Epithelial cell of proximal tubule (primary cell): Measurements from ENCODE around the gene SLC13A1. TPM values are rescaled to one million over a fixed set of nuclear protein-coding genes. Genes with fewer than 3 reads are reported as not detected.
"Not testable (repeated sequence)": the region's sequence is repeated elsewhere in the genome, so short reads cannot be mapped to it uniquely, and the experiment has no call there.

Source experiments
- DNase-seq: peaks from one replicate; pipeline ENCODE4 v3.0.0-alpha.2; 2011; ENCODE audit warnings: low read depth
- H3K4me3 ChIP-seq: 2 replicates; pipeline ENCODE4 v1.5.1; 2011; ENCODE audit warnings: low read depth, mild to moderate bottlenecking, low read length
- CTCF ChIP-seq: conservative IDR thresholded peaks from 2 replicates; pipeline ENCODE4 v1.5.1; 2012; ENCODE audit warnings: low read depth, mild to moderate bottlenecking, low read length
- total RNA-seq: library from RNA; depleted of rRNA; stranded (reverse); fragments of >200 nt; gene quantifications from 2 replicates; pipeline ENCODE4 v1.2.3, GENCODE V29; 2015

SLC13A1 gene
- total RNA-seq, 1 donor from 2014 or later, result not detected

GRCh38 chr7:123230147-123230546 lies 30.4 kb upstream of the SLC13A1 start:
- no peak overlapping the region for H3K4me3 ChIP-seq
- no peak for DNase-seq
- no peak for TF ChIP-seq CTCF

- DNase-seq, result no peak
- TF ChIP-seq CTCF, result no peak
- H3K4me3 ChIP-seq, result no peak overlapping the region
Measured at GRCh38 chr7:123229426-123229825, 29.7 kb upstream of the SLC13A1 start.

- not testable (repeated sequence) for H3K4me3 ChIP-seq, DNase-seq
Measured at GRCh38 chr7:123227666-123228065, 27.9 kb upstream of the SLC13A1 start.

GRCh38 chr7:123220396-123220795 lies 20.6 kb upstream of the SLC13A1 start:
- no peak for TF ChIP-seq CTCF
- no peak overlapping the region for H3K4me3 ChIP-seq
- DNase-seq, result no peak

GRCh38 chr7:123218866-123219265 lies 19.1 kb upstream of the SLC13A1 start:
- TF ChIP-seq CTCF, result no peak
- DNase-seq, result no peak
- no peak overlapping the region for H3K4me3 ChIP-seq

GRCh38 chr7:123216825-123217224 lies 17.1 kb upstream of the SLC13A1 start:
- no peak for TF ChIP-seq CTCF
- H3K4me3 ChIP-seq, result no peak overlapping the region
- no peak for DNase-seq

GRCh38 chr7:123215350-123215749 lies 15.6 kb upstream of the SLC13A1 start:
- no peak for DNase-seq

More at GRCh38 chr7:123215350-123215749, 15.6 kb upstream of the SLC13A1 start:
- TF ChIP-seq CTCF, result no peak
- H3K4me3 ChIP-seq, result no peak overlapping the region
